SU-DHL-6 (cell line): Measurements from ENCODE around the gene HPX.

ENCODE experiments used
- H2AFZ ChIP-seq: fragments of 200-600 bp; sonication (generic); 2 replicates; pipeline ENCODE4 v1.6.1; 2014; ENCODE audit warnings: low read depth, mild to moderate bottlenecking, moderate library complexity, mixed read lengths, antibody characterized with exemption, low read length; ENCODE audit not compliant: severe bottlenecking
- H3F3A ChIP-seq: fragments of 200-600 bp; shearing (Covaris generic); 2 replicates; pipeline ENCODE4 v1.6.0; 2016; ENCODE audit warnings: antibody characterized with exemption, mild to moderate bottlenecking; ENCODE audit not compliant: insufficient read depth
- H3K27ac ChIP-seq: fragments of 200-600 bp; sonication (generic); 2 replicates; pipeline ENCODE4 v1.5.1; 2016; ENCODE audit warnings: low read depth, mild to moderate bottlenecking, low read length, moderate library complexity, mixed read lengths
- H3K27me3 ChIP-seq: fragments of 200-600 bp; sonication (generic), shearing (Covaris generic); 2 replicates; pipeline ENCODE4 v1.6.0; 2014; ENCODE audit warnings: mild to moderate bottlenecking, low read length
- H3K36me3 ChIP-seq: fragments of 200-600 bp; sonication (generic); 2 replicates; pipeline ENCODE4 v1.6.1; 2014; ENCODE audit warnings: mild to moderate bottlenecking, low read length, mixed read lengths
- H3K4me2 ChIP-seq: fragments of 300-600, 200-600 bp; shearing (Covaris generic), sonication (generic); 2 replicates; pipeline ENCODE4 v1.6.0; 2014; ENCODE audit warnings: low read length, low read depth, mild to moderate bottlenecking; ENCODE audit not compliant: poor library complexity, severe bottlenecking
- H3K4me3 ChIP-seq: fragments of 200-600 bp; sonication (generic); 2 replicates; pipeline ENCODE4 v1.5.1; 2014; ENCODE audit warnings: antibody characterized with exemption, low read length, mild to moderate bottlenecking, mixed read lengths; ENCODE audit not compliant: insufficient read depth, poor library complexity, severe bottlenecking
- H3K79me2 ChIP-seq: fragments of 200-600 bp; sonication (generic); 2 replicates; pipeline ENCODE4 v1.6.1; 2014; ENCODE audit warnings: mild to moderate bottlenecking, low read length, moderate library complexity; ENCODE audit not compliant: insufficient read depth
- H3K9ac ChIP-seq: fragments of 200-600 bp; sonication (generic); 2 replicates; pipeline ENCODE4 v1.7.0; 2014; ENCODE audit warnings: mild to moderate bottlenecking, low read length
- H3K9me2 ChIP-seq: fragments of 200-600 bp; sonication (generic); replicated peaks from 2 replicates; pipeline ENCODE4 v1.6.1; 2014; ENCODE audit warnings: low read length; ENCODE audit not compliant: insufficient read depth
- H3K9me3 ChIP-seq: fragments of 200-600 bp; sonication (generic); 2 replicates; pipeline ENCODE4 v1.6.1; 2014; ENCODE audit warnings: low read length, mixed read lengths; ENCODE audit not compliant: insufficient read depth
- H4K20me1 ChIP-seq: fragments of 200-600 bp; sonication (generic); 2 replicates; pipeline ENCODE4 v1.6.1; 2014; ENCODE audit warnings: low read depth, mild to moderate bottlenecking, antibody characterized with exemption, low read length, moderate library complexity, mixed read lengths
- EZH2phosphoT487 ChIP-seq: fragments of 200-600 bp; sonication (generic), shearing (Covaris generic); conservative IDR thresholded peaks from 2 replicates; pipeline ENCODE4 v1.6.1; 2018; ENCODE audit warnings: mild to moderate bottlenecking, antibody characterized with exemption, low read length, moderate library complexity, mixed read lengths
- TF ChIP-seq, protein P1 (sequence below): fragments of 200-600 bp; sonication (generic); IDR thresholded peaks from one replicate; pipeline ENCODE4 v1.5.1; 2017; ENCODE audit warnings: antibody characterized with exemption, mild to moderate bottlenecking, low read length, moderate library complexity; ENCODE audit not compliant: insufficient read depth, poor library complexity, severe bottlenecking

Gene HPX, protein sequence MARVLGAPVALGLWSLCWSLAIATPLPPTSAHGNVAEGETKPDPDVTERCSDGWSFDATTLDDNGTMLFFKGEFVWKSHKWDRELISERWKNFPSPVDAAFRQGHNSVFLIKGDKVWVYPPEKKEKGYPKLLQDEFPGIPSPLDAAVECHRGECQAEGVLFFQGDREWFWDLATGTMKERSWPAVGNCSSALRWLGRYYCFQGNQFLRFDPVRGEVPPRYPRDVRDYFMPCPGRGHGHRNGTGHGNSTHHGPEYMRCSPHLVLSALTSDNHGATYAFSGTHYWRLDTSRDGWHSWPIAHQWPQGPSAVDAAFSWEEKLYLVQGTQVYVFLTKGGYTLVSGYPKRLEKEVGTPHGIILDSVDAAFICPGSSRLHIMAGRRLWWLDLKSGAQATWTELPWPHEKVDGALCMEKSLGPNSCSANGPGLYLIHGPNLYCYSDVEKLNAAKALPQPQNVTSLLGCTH

DNA sequence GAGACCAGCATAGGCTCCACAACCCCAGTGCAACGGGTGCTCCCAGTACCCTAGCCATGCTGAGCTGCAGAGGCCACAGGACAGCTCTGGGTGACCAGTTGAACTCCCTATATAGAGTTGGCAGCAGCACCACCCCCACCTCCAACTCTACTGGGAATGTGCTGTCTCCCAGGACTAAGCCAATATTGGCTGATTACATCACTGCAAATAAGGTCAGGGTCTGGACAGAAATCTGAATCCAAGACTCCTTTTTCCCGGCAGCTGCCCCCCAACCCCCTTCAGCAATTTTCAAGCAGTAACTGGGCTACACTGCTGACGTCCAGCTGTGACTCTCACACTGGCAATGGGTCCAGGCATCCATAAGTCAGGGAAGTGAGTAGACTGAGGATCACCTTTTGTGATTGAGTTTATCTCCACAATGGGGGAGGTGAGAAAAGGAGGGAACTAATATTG is at the start of gene HPX:
HPX (minus strand) TSS at position 82 of the 453 bp plus-strand sequence; CDS start at position 58, 24 bp downstream.
- Histone ChIP-seq H3K27ac (no peak within 1 kb of the TSS), H3K9ac (no peak within 1 kb of the TSS), H4K20me1 (no peaks in the 10 kb centered on the region), H3K9me3 (no peaks in the 10 kb centered on the region), H3K9me2 (no peaks in the 10 kb centered on the region), H2AFZ (no peak within 1 kb of the TSS), H3K27me3 (no peaks in the 10 kb centered on the region), H3K4me2 (no peak within 1 kb of the TSS), H3K79me2 (no peaks in the 10 kb centered on the region), H3F3A (no peaks in the 10 kb centered on the region), H3K4me3 (no peak within 1 kb of the TSS), H3K36me3 (no peaks in the 10 kb centered on the region)
- TF ChIP-seq, protein P1, sequence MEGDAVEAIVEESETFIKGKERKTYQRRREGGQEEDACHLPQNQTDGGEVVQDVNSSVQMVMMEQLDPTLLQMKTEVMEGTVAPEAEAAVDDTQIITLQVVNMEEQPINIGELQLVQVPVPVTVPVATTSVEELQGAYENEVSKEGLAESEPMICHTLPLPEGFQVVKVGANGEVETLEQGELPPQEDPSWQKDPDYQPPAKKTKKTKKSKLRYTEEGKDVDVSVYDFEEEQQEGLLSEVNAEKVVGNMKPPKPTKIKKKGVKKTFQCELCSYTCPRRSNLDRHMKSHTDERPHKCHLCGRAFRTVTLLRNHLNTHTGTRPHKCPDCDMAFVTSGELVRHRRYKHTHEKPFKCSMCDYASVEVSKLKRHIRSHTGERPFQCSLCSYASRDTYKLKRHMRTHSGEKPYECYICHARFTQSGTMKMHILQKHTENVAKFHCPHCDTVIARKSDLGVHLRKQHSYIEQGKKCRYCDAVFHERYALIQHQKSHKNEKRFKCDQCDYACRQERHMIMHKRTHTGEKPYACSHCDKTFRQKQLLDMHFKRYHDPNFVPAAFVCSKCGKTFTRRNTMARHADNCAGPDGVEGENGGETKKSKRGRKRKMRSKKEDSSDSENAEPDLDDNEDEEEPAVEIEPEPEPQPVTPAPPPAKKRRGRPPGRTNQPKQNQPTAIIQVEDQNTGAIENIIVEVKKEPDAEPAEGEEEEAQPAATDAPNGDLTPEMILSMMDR, result no peak
- no peak for TF ChIP-seq EZH2phosphoT487

DNA sequence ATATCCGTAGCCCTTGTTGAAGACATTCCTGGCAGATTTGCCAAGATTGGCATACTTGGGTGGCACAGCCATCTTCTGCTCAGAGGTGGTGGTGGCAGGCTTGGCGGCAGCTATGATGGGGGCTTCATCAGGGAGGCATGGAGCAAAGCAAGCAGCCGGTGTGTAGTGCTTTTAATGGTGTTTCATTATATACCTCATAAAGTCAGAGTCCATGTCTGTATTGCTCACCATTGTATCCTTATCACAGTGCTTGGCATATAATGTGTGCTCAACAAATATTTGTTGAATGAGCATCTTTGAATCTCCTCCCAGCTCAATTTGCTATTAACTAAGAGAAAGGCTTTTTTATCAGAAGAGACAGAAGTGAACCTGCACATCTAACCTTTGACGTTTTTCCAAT is 48.5 kb upstream of the HPX start:
- Histone ChIP-seq H3F3A (no peaks in the 10 kb centered on the region), H3K4me3 (no peak overlapping the region), H2AFZ (no peak overlapping the region), H3K79me2 (peaks cover 11% of the 10 kb centered on the region; the same call in 1 of the 2 replicates), H3K9me2 (no peaks in the 10 kb centered on the region), H3K9me3 (no peaks in the 10 kb centered on the region), H4K20me1 (no peaks in the 10 kb centered on the region), H3K9ac (no peak overlapping the region), H3K27ac (no peak overlapping the region), H3K36me3 (peaks cover 35% of the 10 kb centered on the region), H3K27me3 (no peaks in the 10 kb centered on the region), H3K4me2 (no peak overlapping the region)
- TF ChIP-seq, protein P1, result no peak
- no peak for TF ChIP-seq EZH2phosphoT487

DNA sequence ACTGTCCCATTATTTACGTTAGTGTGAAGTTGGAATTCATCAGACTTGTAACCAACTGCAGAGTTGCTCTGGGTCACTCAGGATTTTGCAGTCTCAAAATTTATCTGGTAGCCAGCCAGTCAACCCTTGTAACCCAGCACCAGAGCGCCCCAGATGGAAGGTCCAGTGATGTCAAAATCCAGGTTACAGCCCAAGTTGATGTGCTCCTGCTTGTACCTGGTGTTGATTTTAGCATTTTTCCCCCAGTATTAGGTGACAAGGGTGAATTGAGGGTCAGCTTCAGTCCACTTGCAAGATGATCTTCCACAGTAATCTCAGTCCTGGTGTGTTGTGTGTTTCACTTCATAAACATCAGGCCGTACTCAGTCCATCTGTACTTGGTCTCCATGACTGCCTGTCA is 48.0 kb upstream of the HPX start:
- TF ChIP-seq, protein P1, result no peak
- no peak for TF ChIP-seq EZH2phosphoT487
- peaks cover 35% of the 10 kb centered on the region for H3K36me3 ChIP-seq

More for the DNA sequence above, 48.0 kb upstream of the HPX start:
- Histone ChIP-seq H3K27me3 (no peaks in the 10 kb centered on the region), H3K9me3 (no peaks in the 10 kb centered on the region), H3K79me2 (peaks cover 9% of the 10 kb centered on the region; the same call in 1 of the 2 replicates), H3K9me2 (no peaks in the 10 kb centered on the region), H2AFZ (no peak overlapping the region), H4K20me1 (no peaks in the 10 kb centered on the region), H3K4me3 (no peak overlapping the region), H3K9ac (no peak overlapping the region), H3F3A (no peaks in the 10 kb centered on the region), H3K27ac (no peak overlapping the region), H3K4me2 (no peak overlapping the region)
